Femur (tissue), 1 donor: Measurements from ENCODE around the gene GABPB1.

Experiments used
- DNase-seq: peaks from one replicate; pipeline ENCODE4 v3.0.0-alpha.2; 2017

The GABPB1 gene

GRCh38 chr15:50275091-50275490 is 79.9 kb downstream of the GABPB1 start:
- DNase-seq: no peak

- no peak for DNase-seq
These were observed 87.4 kb downstream of the GABPB1 start for GRCh38 chr15:50267577-50267976.

GRCh38 chr15:50265620-50266019 is 89.4 kb downstream of the GABPB1 start, which contains the start of gene HDC:
Gene HDC (minus strand): TSS chr15:50265726. CDS start chr15:50265623, 103 bp downstream.
- no peak for DNase-seq

GRCh38 chr15:50262533-50262932 is 92.5 kb downstream of the GABPB1 start:
- no peak for DNase-seq

- DNase-seq: no peak
These were observed 93.0 kb downstream of the GABPB1 start for GRCh38 chr15:50261981-50262380.

GRCh38 chr15:50260969-50261496 is 94.0 kb downstream of the GABPB1 start:
- no peak for DNase-seq

GRCh38 chr15:50259276-50259675 is 95.7 kb downstream of the GABPB1 start:
- DNase-seq: no peak

GRCh38 chr15:50257924-50258323 is 97.1 kb downstream of the GABPB1 start:
- no peak for DNase-seq

GRCh38 chr15:50257332-50257731 is 97.7 kb downstream of the GABPB1 start:
- no peak for DNase-seq

GRCh38 chr15:50256188-50257041 is 98.6 kb downstream of the GABPB1 start:
- DNase-seq: no peak

- no peak for DNase-seq
These were observed 102.4 kb downstream of the GABPB1 start for GRCh38 chr15:50252556-50252955.

- no peak for DNase-seq
These were observed 103.3 kb downstream of the GABPB1 start for GRCh38 chr15:50251638-50252182.

GRCh38 chr15:50250760-50251394 is 104.1 kb downstream of the GABPB1 start:
- DNase-seq: no peak

- DNase-seq: no peak
These were observed 105.3 kb downstream of the GABPB1 start for GRCh38 chr15:50249704-50250103.

- DNase-seq: no peak
These were observed 105.9 kb downstream of the GABPB1 start for GRCh38 chr15:50248994-50249582.

- DNase-seq: no peak
These were observed 107.0 kb downstream of the GABPB1 start for GRCh38 chr15:50247819-50248655.

- no peak for DNase-seq
These were observed 108.4 kb downstream of the GABPB1 start for GRCh38 chr15:50246631-50247030.

GRCh38 chr15:50244959-50245624 is 109.9 kb downstream of the GABPB1 start:
- DNase-seq: no peak

GRCh38 chr15:50244153-50244552 is 110.8 kb downstream of the GABPB1 start:
- DNase-seq: no peak

GRCh38 chr15:50241684-50242450 is 113.1 kb downstream of the GABPB1 start:
- DNase-seq: no peak

GRCh38 chr15:50238255-50238654 is 116.7 kb downstream of the GABPB1 start:
- no peak for DNase-seq
